Dendritic cell treated with granulocyte-macrophage colony-stimulating factor and Interleukin-4, amounts not matched to agents 40 ng/mL and 50 ng/mL, for 4 days (primary cell): ENCODE data around the gene CARMIL1.

Experiments used
- H3K27ac Mint-ChIP-seq: one replicate; pipeline ENCODE4 v1.8.0; 2022; ENCODE audit warnings: mild to moderate bottlenecking, mixed read lengths
- H3K27me3 Mint-ChIP-seq: one replicate; pipeline ENCODE4 v1.8.0; 2022; ENCODE audit warnings: mild to moderate bottlenecking, mixed read lengths
- H3K36me3 Mint-ChIP-seq: one replicate; pipeline ENCODE4 v1.8.0; 2022; ENCODE audit warnings: low read depth, mixed read lengths
- H3K4me1 Mint-ChIP-seq: one replicate; pipeline ENCODE4 v1.8.0; 2022; ENCODE audit warnings: low read depth, mixed read lengths
- H3K4me3 Mint-ChIP-seq: one replicate; pipeline ENCODE4 v1.8.0; 2022; ENCODE audit warnings: mild to moderate bottlenecking, moderate library complexity, mixed read lengths
- H3K9me3 Mint-ChIP-seq: one replicate; pipeline ENCODE4 v1.8.0; 2022; ENCODE audit warnings: mixed read lengths
- intact Hi-C: fragments of 100-400 bp; cut with micrococcal nuclease; formaldehyde crosslinking; loops from one replicate; pipeline ENCODE4 v1.15.0; 2022

The CARMIL1 gene

GRCh38 chr6:25494469-25494868 is 215.3 kb downstream of the CARMIL1 start:
- H3K4me3 Mint-ChIP-seq, result no peak overlapping the region
- no peak overlapping the region for H3K27ac Mint-ChIP-seq
- no peaks in the 10 kb centered on the region for H3K9me3 Mint-ChIP-seq
- no peaks in the 10 kb centered on the region for H3K36me3 Mint-ChIP-seq
- peaks cover 23% of the 10 kb centered on the region for H3K4me1 Mint-ChIP-seq
- no peaks in the 10 kb centered on the region for H3K27me3 Mint-ChIP-seq
- intact Hi-C loops, result loop anchor here (5.0 kb wide), 2 partner anchors 37 to 272 kb away; no protein-coding TSS in a partner anchor

GRCh38 chr6:25497383-25498040 is 218.3 kb downstream of the CARMIL1 start:
- intact Hi-C loops, result loop anchor here (5.0 kb wide), 1 partner anchor 55 kb away; no protein-coding TSS in a partner anchor
- H3K36me3 Mint-ChIP-seq, result no peaks in the 10 kb centered on the region
- peaks cover 13% of the 10 kb centered on the region for H3K4me1 Mint-ChIP-seq
- H3K27ac Mint-ChIP-seq, result peak overlapping the region; percentile 71
- no peaks in the 10 kb centered on the region for H3K27me3 Mint-ChIP-seq
- H3K9me3 Mint-ChIP-seq, result no peaks in the 10 kb centered on the region
- H3K4me3 Mint-ChIP-seq, result peak overlapping the region; percentile 32

- no peak overlapping the region for H3K4me3 Mint-ChIP-seq
- peaks cover 13% of the 10 kb centered on the region for H3K4me1 Mint-ChIP-seq
- intact Hi-C loops, result loop anchor here (5.0 kb wide), 1 partner anchor 54 kb away; no protein-coding TSS in a partner anchor
- no peak overlapping the region for H3K27ac Mint-ChIP-seq
- no peaks in the 10 kb centered on the region for H3K36me3 Mint-ChIP-seq
- H3K9me3 Mint-ChIP-seq, result no peaks in the 10 kb centered on the region
- H3K27me3 Mint-ChIP-seq, result no peaks in the 10 kb centered on the region
Observed at GRCh38 chr6:25498505-25498904, 219.3 kb downstream of the CARMIL1 start.

GRCh38 chr6:25499615-25500235 is 220.6 kb downstream of the CARMIL1 start:
- Mint-ChIP-seq H3K4me1 (peaks cover 13% of the 10 kb centered on the region), H3K27me3 (no peaks in the 10 kb centered on the region), H3K27ac (no peak overlapping the region), H3K36me3 (no peaks in the 10 kb centered on the region), H3K9me3 (no peaks in the 10 kb centered on the region), H3K4me3 (no peak overlapping the region)
- intact Hi-C loops, result loop anchor here (5.0 kb wide), 1 partner anchor 53 kb away; no protein-coding TSS in a partner anchor

- H3K36me3 Mint-ChIP-seq, result no peaks in the 10 kb centered on the region
- H3K4me3 Mint-ChIP-seq, result no peak overlapping the region
- no peak overlapping the region for H3K27ac Mint-ChIP-seq
- H3K9me3 Mint-ChIP-seq, result no peaks in the 10 kb centered on the region
- intact Hi-C loops, result no loop called here
- H3K4me1 Mint-ChIP-seq, result no peaks in the 10 kb centered on the region
- H3K27me3 Mint-ChIP-seq, result no peaks in the 10 kb centered on the region
Observed at GRCh38 chr6:25503686-25504085, 224.5 kb downstream of the CARMIL1 start.

- Mint-ChIP-seq H3K4me3 (no peak overlapping the region), H3K27me3 (no peaks in the 10 kb centered on the region), H3K4me1 (no peaks in the 10 kb centered on the region), H3K9me3 (no peaks in the 10 kb centered on the region), H3K27ac (no peak overlapping the region), H3K36me3 (no peaks in the 10 kb centered on the region)
- intact Hi-C loops, result no loop called here
Observed at GRCh38 chr6:25504661-25505060, 225.5 kb downstream of the CARMIL1 start.

- no peaks in the 10 kb centered on the region for H3K4me1 Mint-ChIP-seq
- no peak overlapping the region for H3K4me3 Mint-ChIP-seq
- intact Hi-C loops, result no loop called here
- H3K9me3 Mint-ChIP-seq, result no peaks in the 10 kb centered on the region
- H3K27me3 Mint-ChIP-seq, result no peaks in the 10 kb centered on the region
- H3K27ac Mint-ChIP-seq, result no peak overlapping the region
- no peaks in the 10 kb centered on the region for H3K36me3 Mint-ChIP-seq
Observed at GRCh38 chr6:25506020-25506419, 226.8 kb downstream of the CARMIL1 start.

- no peak overlapping the region for H3K27ac Mint-ChIP-seq
- intact Hi-C loops, result no loop called here
Observed at GRCh38 chr6:25508051-25508450, 228.9 kb downstream of the CARMIL1 start.

GRCh38 chr6:25511376-25511775 is 232.2 kb downstream of the CARMIL1 start:
- Mint-ChIP-seq H3K4me1 (no peaks in the 10 kb centered on the region), H3K36me3 (no peaks in the 10 kb centered on the region), H3K27me3 (no peaks in the 10 kb centered on the region), H3K27ac (no peak overlapping the region), H3K9me3 (no peaks in the 10 kb centered on the region), H3K4me3 (no peak overlapping the region)
- intact Hi-C loops, result no loop called here

More at GRCh38 chr6:25508051-25508450, 228.9 kb downstream of the CARMIL1 start:
- no peaks in the 10 kb centered on the region for H3K9me3 Mint-ChIP-seq
- H3K36me3 Mint-ChIP-seq, result no peaks in the 10 kb centered on the region
- no peaks in the 10 kb centered on the region for H3K27me3 Mint-ChIP-seq
- no peaks in the 10 kb centered on the region for H3K4me1 Mint-ChIP-seq
- no peak overlapping the region for H3K4me3 Mint-ChIP-seq

- Mint-ChIP-seq H3K27me3 (no peaks in the 10 kb centered on the region), H3K27ac (no peak overlapping the region), H3K36me3 (no peaks in the 10 kb centered on the region), H3K4me1 (no peaks in the 10 kb centered on the region), H3K9me3 (no peaks in the 10 kb centered on the region), H3K4me3 (no peak overlapping the region)
- intact Hi-C loops, result no loop called here
Observed at GRCh38 chr6:25512560-25512959, 233.4 kb downstream of the CARMIL1 start.

GRCh38 chr6:25519856-25520255 is 240.7 kb downstream of the CARMIL1 start:
- intact Hi-C loops, result no loop called here
- H3K4me1 Mint-ChIP-seq, result no peaks in the 10 kb centered on the region
- no peaks in the 10 kb centered on the region for H3K36me3 Mint-ChIP-seq
- no peaks in the 10 kb centered on the region for H3K27me3 Mint-ChIP-seq
- H3K4me3 Mint-ChIP-seq, result no peak overlapping the region
- no peak overlapping the region for H3K27ac Mint-ChIP-seq
- H3K9me3 Mint-ChIP-seq, result no peaks in the 10 kb centered on the region

- no peaks in the 10 kb centered on the region for H3K36me3 Mint-ChIP-seq
- no peaks in the 10 kb centered on the region for H3K27me3 Mint-ChIP-seq
- intact Hi-C loops, result no loop called here
- H3K27ac Mint-ChIP-seq, result no peak overlapping the region
- no peaks in the 10 kb centered on the region for H3K4me1 Mint-ChIP-seq
- no peaks in the 10 kb centered on the region for H3K9me3 Mint-ChIP-seq
- H3K4me3 Mint-ChIP-seq, result no peak overlapping the region
Observed at GRCh38 chr6:25524542-25524941, 245.4 kb downstream of the CARMIL1 start.

GRCh38 chr6:25525078-25525477 is 245.9 kb downstream of the CARMIL1 start:
- no peaks in the 10 kb centered on the region for H3K27me3 Mint-ChIP-seq
- no peaks in the 10 kb centered on the region for H3K9me3 Mint-ChIP-seq
- no peak overlapping the region for H3K4me3 Mint-ChIP-seq
- intact Hi-C loops, result no loop called here
- no peak overlapping the region for H3K27ac Mint-ChIP-seq
- no peaks in the 10 kb centered on the region for H3K36me3 Mint-ChIP-seq
- H3K4me1 Mint-ChIP-seq, result no peaks in the 10 kb centered on the region

- no peaks in the 10 kb centered on the region for H3K4me1 Mint-ChIP-seq
Observed at GRCh38 chr6:25534942-25535631, 255.9 kb downstream of the CARMIL1 start.

More at GRCh38 chr6:25534942-25535631, 255.9 kb downstream of the CARMIL1 start:
- intact Hi-C loops, result no loop called here
- H3K9me3 Mint-ChIP-seq, result no peaks in the 10 kb centered on the region
- no peak overlapping the region for H3K27ac Mint-ChIP-seq
- H3K36me3 Mint-ChIP-seq, result no peaks in the 10 kb centered on the region
- H3K4me3 Mint-ChIP-seq, result no peak overlapping the region
- no peaks in the 10 kb centered on the region for H3K27me3 Mint-ChIP-seq
